Smooth muscle cell of the brain vasculature (primary cell): Measurements from ENCODE around the gene C22orf23.

Experiments used
- DNase-seq: peaks from one replicate; pipeline ENCODE4 v3.0.0-alpha.2; 2012; ENCODE audit warnings: low read depth, low spot score

C22orf23 gene

GRCh38 chr22:37898441-37899181, 54.8 kb downstream of the C22orf23 start:
- no peak for DNase-seq

GRCh38 chr22:37897807-37898206, 55.6 kb downstream of the C22orf23 start:
- DNase-seq = no peak

- no peak for DNase-seq
Measured at GRCh38 chr22:37896939-37897338, 56.5 kb downstream of the C22orf23 start.

- no peak for DNase-seq
Measured at GRCh38 chr22:37896181-37896592, 57.2 kb downstream of the C22orf23 start.

DNA sequence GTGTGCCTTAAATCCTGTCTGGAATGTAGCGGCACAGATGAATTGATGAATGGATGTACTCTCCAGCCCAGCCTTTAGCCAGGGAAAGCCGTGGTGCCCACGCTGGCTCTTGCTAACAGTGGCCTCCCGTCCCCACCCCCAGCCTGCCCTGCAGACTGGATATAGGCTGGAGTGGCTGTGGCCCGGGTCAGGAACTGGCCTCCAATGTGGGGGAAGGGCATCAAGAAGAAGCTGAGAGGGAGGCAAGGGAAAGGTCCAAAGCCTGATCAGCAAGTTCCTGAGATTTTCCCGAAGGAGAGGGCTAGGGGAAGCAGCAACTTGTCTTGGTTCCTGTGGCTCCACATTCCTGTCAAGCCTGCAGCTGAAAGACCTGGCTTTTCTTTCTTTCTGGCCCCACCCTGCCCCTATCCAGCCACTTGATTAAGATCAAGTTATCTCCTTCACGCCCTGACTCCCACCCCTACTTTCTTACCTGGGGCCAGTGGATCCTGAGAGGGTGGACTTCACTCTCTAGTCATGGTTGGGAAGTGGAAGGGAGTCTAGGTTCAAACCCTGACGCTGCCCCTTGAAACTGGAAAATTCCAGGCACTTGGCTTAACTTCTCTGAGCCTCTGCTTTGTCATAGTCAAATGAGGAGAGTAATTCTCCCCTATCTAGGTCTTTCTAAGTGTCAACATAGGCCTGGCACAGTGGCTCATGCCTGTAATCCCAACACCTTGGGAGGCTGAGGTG, 58.3 kb downstream of the C22orf23 start:
- no peak for DNase-seq

DNA sequence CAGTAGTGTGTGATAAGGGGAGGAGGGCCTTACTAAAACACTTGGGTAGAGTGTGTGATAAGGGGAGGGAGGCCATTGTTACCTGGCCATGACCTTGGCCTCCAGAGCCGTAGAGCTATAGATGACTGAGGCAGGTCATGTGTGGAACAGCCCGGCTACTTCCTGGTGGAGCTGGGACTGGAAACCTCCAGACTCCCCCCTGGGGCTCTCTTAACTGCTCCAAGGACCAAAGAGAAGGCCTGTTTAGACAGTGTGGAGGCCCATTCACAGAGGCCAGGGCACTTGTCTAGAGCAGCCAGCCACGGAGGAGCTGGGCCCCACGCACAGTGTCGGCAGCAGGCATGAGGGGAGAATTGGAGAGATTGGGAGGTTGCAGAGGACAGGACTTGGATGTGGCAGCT, 59.8 kb downstream of the C22orf23 start:
- DNase-seq = no peak
